Stimulated activated CD8-positive, alpha-beta memory T cell treated with anti-CD3 and anti-CD28 coated beads, Interleukin-12 subunit alpha, Interleukin-12 subunit beta, amount 100 ng/mL, for 4 hours (primary cell): ENCODE measurements around the gene NGEF.
"Not testable (repeated sequence)": the region's sequence is repeated elsewhere in the genome, so short reads cannot be mapped to it uniquely, and the experiment has no call there.

ENCODE experiments used
- DNase-seq: peaks from one replicate; pipeline ENCODE4 v3.0.0-alpha.2; 2020; ENCODE audit warnings: low read depth

NGEF gene, protein sequence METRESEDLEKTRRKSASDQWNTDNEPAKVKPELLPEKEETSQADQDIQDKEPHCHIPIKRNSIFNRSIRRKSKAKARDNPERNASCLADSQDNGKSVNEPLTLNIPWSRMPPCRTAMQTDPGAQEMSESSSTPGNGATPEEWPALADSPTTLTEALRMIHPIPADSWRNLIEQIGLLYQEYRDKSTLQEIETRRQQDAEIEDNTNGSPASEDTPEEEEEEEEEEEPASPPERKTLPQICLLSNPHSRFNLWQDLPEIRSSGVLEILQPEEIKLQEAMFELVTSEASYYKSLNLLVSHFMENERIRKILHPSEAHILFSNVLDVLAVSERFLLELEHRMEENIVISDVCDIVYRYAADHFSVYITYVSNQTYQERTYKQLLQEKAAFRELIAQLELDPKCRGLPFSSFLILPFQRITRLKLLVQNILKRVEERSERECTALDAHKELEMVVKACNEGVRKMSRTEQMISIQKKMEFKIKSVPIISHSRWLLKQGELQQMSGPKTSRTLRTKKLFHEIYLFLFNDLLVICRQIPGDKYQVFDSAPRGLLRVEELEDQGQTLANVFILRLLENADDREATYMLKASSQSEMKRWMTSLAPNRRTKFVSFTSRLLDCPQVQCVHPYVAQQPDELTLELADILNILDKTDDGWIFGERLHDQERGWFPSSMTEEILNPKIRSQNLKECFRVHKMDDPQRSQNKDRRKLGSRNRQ

GRCh38 chr2:233013027-233013461 lies at the start of gene NGEF:
Gene NGEF (minus strand): TSS chr2:233013256. CDS start chr2:232974890, 38,366 bp downstream.
- no peak for DNase-seq

DNA sequence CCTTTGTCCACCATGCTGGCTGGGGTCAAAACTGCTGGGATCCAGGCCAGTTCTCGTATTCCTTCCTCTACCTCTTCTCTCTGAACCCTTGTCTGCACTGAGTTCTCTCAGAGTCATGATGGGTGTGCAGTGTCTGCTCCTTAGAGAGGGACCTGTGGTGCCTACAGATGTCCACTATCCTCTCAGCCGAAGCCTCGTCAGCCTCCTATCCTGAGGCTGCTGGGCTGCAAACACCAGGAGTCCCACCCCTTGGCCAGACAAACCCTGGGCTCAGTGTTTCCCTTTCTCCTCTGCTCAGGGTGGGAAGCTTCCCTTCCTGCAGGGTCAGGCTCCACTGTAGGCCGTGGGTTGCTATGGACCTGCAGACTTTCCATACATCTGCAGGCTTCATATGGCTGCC lies 49.4 kb upstream of the NGEF start:
- no peak for DNase-seq

GRCh38 chr2:233061591-233062450 lies 48.8 kb upstream of the NGEF start:
- DNase-seq = no peak

DNA sequence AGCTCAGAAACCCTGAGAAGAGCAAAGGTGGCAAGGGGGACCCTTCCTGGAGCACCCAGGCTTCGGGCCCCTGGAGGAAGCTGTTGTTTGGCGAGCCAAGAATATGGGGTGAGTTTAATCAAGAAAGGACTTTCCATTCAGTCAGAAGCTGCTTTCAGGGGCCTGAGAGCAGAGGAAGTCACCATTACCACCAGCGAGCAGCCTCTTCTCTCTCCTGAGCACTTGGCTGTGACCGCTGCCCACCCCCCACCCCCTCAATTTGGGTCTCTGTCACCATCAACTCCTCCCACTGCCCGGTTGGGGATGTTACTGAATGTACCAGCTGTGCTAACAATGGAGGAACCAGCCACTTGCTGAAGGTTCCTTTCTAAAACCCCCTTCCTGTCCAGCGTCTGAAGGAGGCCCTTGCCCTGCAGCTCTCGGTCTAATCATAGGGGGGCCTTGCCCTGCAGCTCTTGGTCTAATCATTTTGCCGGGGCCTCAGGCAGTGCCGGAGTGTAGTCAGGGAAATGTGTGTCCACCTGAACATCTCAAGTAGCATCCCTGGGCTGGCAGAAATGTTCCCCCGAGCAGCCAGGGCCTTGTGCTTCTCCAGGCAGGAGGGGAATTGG lies 48.0 kb upstream of the NGEF start:
- no peak for DNase-seq

- DNase-seq = no peak
These were observed 47.5 kb upstream of the NGEF start for GRCh38 chr2:233060501-233060979.

DNA sequence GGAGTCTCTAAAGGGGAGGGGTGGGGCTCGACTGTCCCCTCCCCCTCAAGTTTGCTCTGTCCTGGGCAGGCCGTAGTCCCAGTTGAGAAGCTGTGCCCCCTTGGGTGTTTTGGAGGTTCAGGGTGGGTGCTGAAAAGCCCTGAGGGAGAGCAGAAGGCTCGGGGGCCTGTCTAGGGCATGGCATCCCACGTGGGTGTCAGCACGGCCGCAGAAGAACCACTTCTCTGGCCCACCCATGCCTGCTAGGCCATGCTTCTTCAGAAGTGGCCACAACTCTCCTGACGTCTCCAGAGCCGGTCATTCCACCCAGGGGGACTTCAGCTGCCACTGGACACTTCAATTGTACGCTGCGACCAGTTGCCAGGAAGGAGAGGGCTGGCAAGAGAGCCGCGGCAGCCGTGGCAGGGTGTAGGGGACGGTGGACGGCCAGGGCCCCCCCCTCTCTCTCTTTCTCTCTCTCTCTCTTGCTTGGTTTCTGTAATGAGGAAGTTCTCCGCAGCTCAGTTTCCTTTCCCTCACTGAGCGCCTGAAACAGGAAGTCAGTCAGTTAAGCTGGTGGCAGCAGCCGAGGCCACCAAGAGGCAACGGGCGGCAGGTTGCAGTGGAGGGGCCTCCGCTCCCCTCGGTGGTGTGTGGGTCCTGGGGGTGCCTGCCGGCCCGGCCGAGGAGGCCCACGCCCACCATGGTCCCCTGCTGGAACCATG lies 46.9 kb upstream of the NGEF start, which contains the start of gene INPP5D:
INPP5D (plus strand) TSS at position 546 of the 704 bp plus-strand sequence; CDS start at position 683, 137 bp downstream.
- peak; percentile 51 for DNase-seq

- no peak for DNase-seq
These were observed 46.4 kb upstream of the NGEF start for GRCh38 chr2:233059547-233059796.

- no peak for DNase-seq
These were observed 45.9 kb upstream of the NGEF start for GRCh38 chr2:233058717-233059546.

DNA sequence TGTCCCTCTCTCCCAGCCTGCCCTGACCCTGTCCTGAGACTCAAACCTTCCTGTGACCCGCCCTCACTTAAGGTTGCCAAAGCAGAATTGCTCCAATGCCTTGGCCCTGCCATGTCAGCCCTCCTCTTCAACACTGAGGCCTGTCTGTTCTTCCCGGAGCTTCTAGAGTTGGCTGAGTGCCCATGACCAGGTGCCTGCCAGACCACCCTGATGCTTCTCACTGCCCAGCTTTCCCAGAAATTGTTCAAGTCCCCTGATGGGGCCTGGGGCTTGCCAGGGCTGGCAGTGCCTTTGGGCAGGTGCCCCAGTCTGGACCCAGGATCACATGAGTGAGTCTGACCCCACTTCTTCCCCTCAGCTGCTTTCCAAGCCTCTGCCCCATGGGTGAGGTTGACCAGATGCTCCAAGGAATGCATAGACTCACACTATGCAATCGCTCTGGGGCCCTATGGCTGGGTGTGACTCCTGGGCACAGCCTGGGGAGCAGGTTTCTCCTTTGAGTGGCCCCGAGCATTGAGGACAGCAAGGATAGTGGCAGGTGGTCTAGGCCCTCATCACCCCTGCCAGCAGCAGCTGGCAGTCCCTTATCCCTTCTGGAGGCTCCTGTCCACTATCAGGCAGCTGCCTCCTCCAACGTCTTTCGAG lies 44.0 kb upstream of the NGEF start:
- DNase-seq = no peak

GRCh38 chr2:233055362-233055761 lies 42.3 kb upstream of the NGEF start:
- no peak for DNase-seq

- peak; percentile 53 for DNase-seq
These were observed 41.1 kb upstream of the NGEF start for GRCh38 chr2:233053928-233054784.

DNA sequence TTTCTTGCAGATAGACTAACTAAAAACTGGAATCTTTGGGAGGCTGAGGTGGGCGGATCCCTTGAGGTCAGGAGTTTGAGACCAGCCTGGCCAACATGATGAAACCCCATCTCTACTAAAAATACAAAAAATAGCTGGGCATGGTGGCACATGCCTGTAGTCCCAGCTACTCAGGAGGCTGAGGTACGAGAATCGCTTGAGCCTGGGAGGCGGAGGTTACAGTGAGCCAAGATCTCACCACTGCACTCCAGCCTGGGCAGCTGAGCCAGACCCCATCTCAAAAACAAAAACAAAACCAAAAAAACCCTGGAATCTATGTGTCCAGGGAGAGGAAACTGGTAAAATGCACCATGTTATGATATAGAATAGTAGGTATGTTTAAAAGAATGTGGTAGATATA lies 39.5 kb upstream of the NGEF start:
- DNase-seq = not testable (repeated sequence)

DNA sequence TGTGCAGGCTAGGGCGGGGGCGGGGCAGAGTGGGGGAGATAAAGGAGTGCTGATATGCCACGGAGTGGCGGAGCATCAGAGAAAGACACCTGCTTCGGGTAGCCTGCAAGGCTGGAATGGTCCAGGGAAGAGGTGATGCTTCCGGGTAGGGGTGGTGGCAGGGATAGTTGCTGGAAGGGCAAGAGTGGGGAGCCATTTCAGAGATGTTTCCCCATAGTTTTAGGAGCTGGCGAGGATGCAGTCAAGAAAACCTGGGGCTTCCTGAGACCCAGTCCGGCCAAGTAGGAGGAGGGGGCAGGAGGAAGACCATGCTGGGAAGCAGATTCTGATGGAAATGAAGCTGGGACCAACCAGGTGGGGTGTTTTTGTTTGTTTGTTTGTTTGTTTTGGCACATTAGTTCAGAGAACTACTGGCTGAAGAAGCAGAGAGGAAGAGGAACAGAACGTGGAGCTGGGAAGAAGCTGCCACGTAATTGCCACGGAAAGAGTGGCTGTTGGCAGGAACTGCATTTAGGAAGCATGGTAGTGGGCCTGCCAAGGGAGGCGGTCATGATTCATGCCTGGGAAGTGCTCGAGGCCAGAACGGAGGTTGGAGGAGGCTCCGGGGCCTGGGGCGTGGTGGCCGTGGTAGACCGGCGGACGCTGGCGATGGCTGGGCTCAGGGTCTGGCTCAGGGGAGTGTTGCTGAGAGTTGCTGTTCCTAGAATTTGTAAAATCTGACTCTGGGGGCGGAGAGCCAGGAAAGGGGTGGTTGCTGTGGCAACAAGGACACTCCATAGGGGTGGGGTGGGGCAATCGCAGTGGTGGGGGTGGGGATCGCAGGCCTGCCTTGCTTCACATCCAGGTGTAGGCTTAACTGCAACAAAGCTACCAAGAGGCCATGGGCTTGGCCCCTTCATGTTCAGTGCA lies 38.4 kb upstream of the NGEF start:
- no peak for DNase-seq

DNA sequence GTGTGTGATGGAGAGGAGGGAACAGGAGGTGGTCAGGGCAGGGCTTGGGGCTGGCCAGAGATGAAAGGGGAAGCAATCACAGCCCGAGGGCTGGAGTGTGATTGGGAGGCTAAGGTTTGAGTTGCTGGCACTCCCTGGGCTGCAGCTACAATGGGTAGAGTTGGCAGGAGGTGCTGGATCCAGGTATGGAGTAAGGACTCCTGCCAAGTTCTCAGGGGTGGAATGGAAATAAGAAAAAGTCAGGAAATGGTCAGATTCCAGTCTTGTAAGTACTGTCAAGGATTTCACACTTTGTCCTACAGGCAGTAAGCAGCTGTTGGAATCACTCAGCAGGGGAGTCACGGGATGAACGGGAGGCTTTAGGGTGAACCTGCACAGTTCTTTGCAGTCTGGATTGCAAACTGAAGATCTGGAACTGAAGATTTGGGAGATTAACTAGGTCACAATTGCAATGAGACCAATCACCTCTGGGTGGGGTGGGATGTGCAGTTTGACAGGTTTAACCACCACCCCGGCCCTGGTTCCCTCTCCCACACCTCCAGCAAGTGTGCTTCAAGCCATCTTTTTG lies 36.2 kb upstream of the NGEF start:
- no peak for DNase-seq

GRCh38 chr2:233048569-233049193 lies 35.6 kb upstream of the NGEF start:
- no peak for DNase-seq

DNA sequence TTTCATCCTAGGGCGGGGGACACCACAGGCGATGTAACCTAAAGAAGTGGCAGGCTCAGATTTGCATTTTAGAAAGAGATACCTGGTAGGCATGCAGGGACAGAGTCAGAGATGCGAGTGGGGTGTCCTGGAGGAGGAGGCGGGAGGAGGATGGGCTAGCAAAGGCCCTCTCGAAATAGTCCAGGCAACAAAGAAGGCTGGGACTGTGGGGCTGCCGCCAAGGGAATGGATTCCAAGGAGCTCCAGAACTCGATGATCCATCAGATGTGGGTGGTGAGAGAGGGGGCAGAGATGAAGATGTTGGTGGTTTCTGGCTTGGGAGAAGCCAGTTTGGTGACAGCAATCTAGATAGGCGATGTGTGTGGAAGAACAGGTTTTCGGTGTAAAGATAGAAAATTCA lies 34.6 kb upstream of the NGEF start:
- no peak for DNase-seq

DNA sequence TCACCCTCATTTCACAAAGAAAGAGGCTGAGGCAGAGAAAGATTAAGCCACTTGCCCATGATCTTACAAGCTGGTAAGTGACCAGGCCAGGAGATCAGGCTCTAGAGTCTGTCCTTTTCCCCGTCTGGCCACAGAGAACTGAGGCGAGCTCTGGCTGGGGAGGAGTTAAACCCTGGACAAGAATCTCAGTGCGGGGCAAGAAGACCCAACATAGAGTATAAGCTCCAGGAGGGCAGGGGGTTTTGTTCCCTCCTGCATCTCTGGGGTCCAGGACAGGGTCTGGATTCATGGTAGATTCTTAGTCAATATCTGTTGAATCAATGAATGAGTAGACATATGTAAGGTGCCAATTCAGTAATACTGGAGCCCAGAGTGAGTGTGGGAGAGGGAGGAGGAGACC lies 34.1 kb upstream of the NGEF start:
- DNase-seq = no peak
